Left lung (tissue), 10 donors: ENCODE results near the gene STPG2. TPM values are rescaled to one million over a fixed set of nuclear protein-coding genes. Genes with fewer than 3 reads are reported as not detected.
A peak's percentile ranks its signal among the peaks of the same experiment; 100 is the strongest.

Experiments
- ATAC-seq: fragments of 200-7000 bp; cut with Tn5 transposase; one replicate; pipeline ENCODE4 v1.9.1; 2020; ENCODE audit warnings: moderate library complexity
- DNase-seq, 4 donors: peaks; one replicate each; pipeline ENCODE4 v3.0.0-alpha.2; 2013 to 2020
- H3K27ac ChIP-seq, 2 donors: fragments of 200-600 bp; sonication (generic) in 1 of 2; one replicate each; pipeline versions ENCODE4 v1.5.0 to v1.8.0; 2020 to 2021
- H3K27me3 ChIP-seq, 2 donors: fragments of 200-600 bp; sonication (generic) in 1 of 2; one replicate each; pipeline versions ENCODE4 v1.5.0 to v1.8.0; 2020 to 2021
- H3K36me3 ChIP-seq, 2 donors: fragments of 200-600 bp; sonication (generic) in 1 of 2; one replicate each; pipeline versions ENCODE4 v1.5.0 to v1.8.0; 2020 to 2021
- H3K4me1 ChIP-seq, 2 donors: fragments of 200-600 bp; one replicate each; pipeline ENCODE4 v1.8.0; 2021
- H3K4me3 ChIP-seq, 2 donors: fragments of 200-600 bp; sonication (generic) in 1 of 2; one replicate each; pipeline versions ENCODE4 v1.5.0 to v1.8.0; 2020 to 2021; ENCODE audit warnings: mild to moderate bottlenecking in 1 of 2
- H3K9me3 ChIP-seq, 2 donors: fragments of 200-600 bp; sonication (generic) in 1 of 2; one replicate each; pipeline versions ENCODE4 v1.5.0 to v1.8.0; 2020 to 2021
- intact Hi-C, 2 donors: fragments of 100-400 bp; cut with DNase I; formaldehyde crosslinking; loops; one replicate each; pipeline versions ENCODE4 v1.11.2 to v1.14.2; 2022
- polyA plus RNA-seq, 6 donors: library from polyadenylated mRNA; unstranded; fragments of 120-200 nt; gene quantifications; one replicate each; pipeline ENCODE4 v1.2.1, GENCODE V29; 2013; ENCODE audit not compliant: insufficient read length in 6 of 6
- total RNA-seq, 2 donors: library from RNA; stranded (reverse); fragmentation: NEBNext Ultra II Directional; extraction: Animal tissue kit (Norgen Biotek cat#: 25700); gene quantifications; one replicate each; pipeline ENCODE4 v1.2.1, GENCODE V29; 2021
- TF ChIP-seq, protein P1 (sequence below), 2 donors: fragments of 200-600 bp; sonication (generic) in 1 of 2; IDR thresholded peaks; one replicate each; pipeline versions ENCODE4 v1.5.0 to v1.8.0; 2021; ENCODE audit warnings: antibody characterized with exemption in 2 of 2
- donor health status: DM: no; HTN: yes; CAD: no.
- donor health status: DM: no; HTN: no; CAD: no.

Gene STPG2
- total and polyA plus RNA-seq, 8 donors, result 0.13 to 0.76 (median 0.30) TPM

DNA sequence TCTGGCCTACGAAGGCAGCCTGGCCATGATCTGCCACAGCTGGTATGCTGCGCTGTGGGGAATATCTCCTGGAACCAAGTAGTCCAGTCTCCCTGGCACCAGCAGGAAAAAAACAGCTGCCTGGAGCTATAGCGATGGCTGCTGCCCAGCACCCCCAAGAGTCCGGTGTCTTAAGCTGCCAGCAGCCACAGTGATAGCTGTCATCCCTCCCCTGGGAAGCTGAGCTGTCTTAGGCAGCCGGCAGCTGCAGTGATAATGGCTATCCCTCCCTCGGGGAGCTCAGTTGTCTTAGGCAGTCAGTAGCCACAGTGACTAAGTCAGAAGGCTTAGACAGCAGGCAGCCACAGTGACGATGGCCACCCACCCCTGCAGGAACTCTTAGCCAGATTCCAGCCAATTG lies 205.1 kb downstream of the STPG2 start:
- no peak overlapping the region for H3K4me3 ChIP-seq
- intact Hi-C loops, result no loop called here
- ATAC-seq (no peak), DNase-seq (peak in 1 of 4 donors; percentile 31)
- H3K36me3 ChIP-seq, result no peaks in the 10 kb centered on the region
- TF ChIP-seq, protein P1, sequence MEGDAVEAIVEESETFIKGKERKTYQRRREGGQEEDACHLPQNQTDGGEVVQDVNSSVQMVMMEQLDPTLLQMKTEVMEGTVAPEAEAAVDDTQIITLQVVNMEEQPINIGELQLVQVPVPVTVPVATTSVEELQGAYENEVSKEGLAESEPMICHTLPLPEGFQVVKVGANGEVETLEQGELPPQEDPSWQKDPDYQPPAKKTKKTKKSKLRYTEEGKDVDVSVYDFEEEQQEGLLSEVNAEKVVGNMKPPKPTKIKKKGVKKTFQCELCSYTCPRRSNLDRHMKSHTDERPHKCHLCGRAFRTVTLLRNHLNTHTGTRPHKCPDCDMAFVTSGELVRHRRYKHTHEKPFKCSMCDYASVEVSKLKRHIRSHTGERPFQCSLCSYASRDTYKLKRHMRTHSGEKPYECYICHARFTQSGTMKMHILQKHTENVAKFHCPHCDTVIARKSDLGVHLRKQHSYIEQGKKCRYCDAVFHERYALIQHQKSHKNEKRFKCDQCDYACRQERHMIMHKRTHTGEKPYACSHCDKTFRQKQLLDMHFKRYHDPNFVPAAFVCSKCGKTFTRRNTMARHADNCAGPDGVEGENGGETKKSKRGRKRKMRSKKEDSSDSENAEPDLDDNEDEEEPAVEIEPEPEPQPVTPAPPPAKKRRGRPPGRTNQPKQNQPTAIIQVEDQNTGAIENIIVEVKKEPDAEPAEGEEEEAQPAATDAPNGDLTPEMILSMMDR (IDR thresholded peaks at IDR 0.05), result no peak
- H3K27ac ChIP-seq, result no peak overlapping the region
- no peaks in the 10 kb centered on the region for H3K27me3 ChIP-seq
- H3K9me3 ChIP-seq, result peaks cover 0 to 67% of the 10 kb centered on the region in 2 donors
- H3K4me1 ChIP-seq, result no peaks in the 10 kb centered on the region

DNA sequence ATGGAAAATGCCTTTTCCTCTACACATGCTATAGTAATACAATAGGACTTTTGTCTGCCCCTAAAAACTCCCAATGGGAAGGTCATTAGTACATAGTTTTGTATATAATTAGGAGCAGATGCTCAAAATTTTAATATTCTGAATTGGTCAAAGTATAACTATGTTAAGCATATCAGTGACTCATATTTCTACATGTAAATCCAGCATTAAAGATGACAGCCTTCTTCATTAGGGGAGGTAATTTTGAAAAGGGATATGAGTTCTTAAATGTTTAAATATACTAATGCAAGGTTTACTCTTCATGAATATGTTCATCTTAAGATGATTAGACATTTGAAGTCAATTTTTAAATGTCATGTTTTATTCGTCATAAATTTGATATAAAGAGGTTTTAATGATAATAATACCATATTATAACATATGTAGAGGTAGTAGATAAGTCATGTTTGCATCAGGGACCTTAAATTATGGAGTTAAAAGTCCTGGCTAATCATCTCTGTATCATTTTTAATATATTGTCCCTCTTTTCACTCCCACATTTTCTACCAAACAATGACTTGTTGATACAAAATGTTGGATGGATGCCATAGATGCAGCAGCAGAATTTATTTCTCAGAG lies 218.8 kb downstream of the STPG2 start:
- intact Hi-C loops, result no loop called here
- DNase-seq, result no peak
- TF ChIP-seq, protein P1 (IDR thresholded peaks at IDR 0.05), result no peak
- H3K36me3 ChIP-seq, result no peaks in the 10 kb centered on the region
- no peak overlapping the region for H3K4me3 ChIP-seq
- no peaks in the 10 kb centered on the region for H3K27me3 ChIP-seq
- peaks cover 0 to 19% of the 10 kb centered on the region in 2 donors for H3K9me3 ChIP-seq
- H3K4me1 ChIP-seq, result no peaks in the 10 kb centered on the region
- no peak overlapping the region for H3K27ac ChIP-seq
- ATAC-seq, result no peak

DNA sequence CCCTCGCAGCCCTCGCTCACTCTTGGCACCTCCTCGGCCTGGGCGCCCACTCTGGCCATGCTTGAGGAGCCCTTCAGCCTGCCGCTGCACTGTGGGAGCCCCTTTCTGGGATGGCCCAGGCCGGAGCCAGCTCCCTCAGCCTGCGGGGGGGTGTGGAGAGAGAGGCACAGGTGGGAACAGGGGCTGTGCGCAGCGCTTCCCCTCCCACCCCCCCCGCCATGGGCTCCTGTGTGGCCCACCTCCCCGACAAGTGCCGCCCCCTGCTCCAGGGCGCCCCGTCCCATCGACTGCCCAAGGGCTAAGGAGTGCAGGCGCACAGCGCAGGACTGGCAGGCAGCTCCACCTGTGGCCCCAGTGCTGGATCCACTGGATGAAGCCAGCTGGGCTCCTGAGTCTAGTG lies 220.2 kb downstream of the STPG2 start:
- Histone ChIP-seq H3K36me3 (no peaks in the 10 kb centered on the region), H3K4me3 (no peak overlapping the region), H3K27ac (no peak overlapping the region), H3K27me3 (no peaks in the 10 kb centered on the region), H3K9me3 (peaks cover 0 to 18% of the 10 kb centered on the region in 2 donors), H3K4me1 (no peaks in the 10 kb centered on the region)
- TF ChIP-seq, protein P1 (IDR thresholded peaks at IDR 0.05), result no peak
- intact Hi-C loops, result no loop called here
- DNase-seq (peak in 1 of 4 donors; percentile 65), ATAC-seq (no peak)

DNA sequence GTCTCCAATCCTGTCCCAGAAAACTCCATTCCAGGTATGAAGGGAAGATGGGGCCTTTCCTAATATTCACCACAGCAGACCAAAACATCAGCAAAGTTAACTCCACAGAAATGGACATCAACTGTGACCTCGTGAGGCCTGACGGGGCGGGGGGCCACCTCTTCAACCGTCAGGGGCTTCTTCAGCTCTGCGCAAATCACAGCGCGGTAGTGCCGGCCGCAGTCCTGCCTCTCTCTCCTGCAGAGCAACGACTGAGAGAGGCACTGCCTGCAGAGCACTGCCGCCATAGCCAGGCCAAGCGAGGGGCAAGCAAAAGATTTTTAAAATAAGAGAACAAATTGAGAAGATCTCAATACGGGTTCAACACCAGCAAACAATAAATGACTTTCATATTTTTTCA lies 226.2 kb downstream of the STPG2 start:
- intact Hi-C loops, result no loop called here
- H3K4me3 ChIP-seq, result no peak overlapping the region
- H3K27ac ChIP-seq, result no peak overlapping the region
- peak in 1 of 4 donors; percentile 67 for DNase-seq
- TF ChIP-seq, protein P1 (IDR thresholded peaks at IDR 0.05), result no peak
- H3K9me3 ChIP-seq, result peaks cover 0 to 18% of the 10 kb centered on the region in 2 donors
- no peak for ATAC-seq
- no peaks in the 10 kb centered on the region for H3K36me3 ChIP-seq
- no peaks in the 10 kb centered on the region for H3K27me3 ChIP-seq
- no peaks in the 10 kb centered on the region for H3K4me1 ChIP-seq

DNA sequence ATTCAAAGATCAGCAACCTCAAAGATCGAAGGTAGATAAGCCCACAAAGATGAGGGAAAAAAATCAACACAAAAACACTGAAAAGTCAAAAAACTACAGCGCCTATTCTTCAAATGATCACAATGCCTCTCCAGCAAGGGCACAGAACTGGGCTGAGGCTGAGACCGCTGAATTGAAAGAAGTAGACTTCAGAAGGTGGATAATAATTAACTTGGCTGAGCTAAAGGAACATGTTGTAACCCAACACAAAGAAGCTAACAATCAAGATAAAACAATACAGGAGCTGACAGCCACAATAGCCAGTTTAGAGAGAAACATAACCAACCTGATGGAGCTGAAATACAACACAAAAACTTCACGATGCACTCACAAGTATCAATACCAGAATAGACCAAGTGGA lies 231.1 kb downstream of the STPG2 start:
- Histone ChIP-seq H3K4me1 (no peaks in the 10 kb centered on the region), H3K9me3 (peaks cover 0 to 33% of the 10 kb centered on the region in 2 donors), H3K27ac (no peak overlapping the region), H3K4me3 (no peak overlapping the region), H3K27me3 (no peaks in the 10 kb centered on the region), H3K36me3 (no peaks in the 10 kb centered on the region)
- no peak for DNase-seq
- intact Hi-C loops, result no loop called here
- TF ChIP-seq, protein P1 (IDR thresholded peaks at IDR 0.05), result no peak
- ATAC-seq, result no peak
